ENCODE data around the gene ZFAND3.

Gene ZFAND3

DNA sequence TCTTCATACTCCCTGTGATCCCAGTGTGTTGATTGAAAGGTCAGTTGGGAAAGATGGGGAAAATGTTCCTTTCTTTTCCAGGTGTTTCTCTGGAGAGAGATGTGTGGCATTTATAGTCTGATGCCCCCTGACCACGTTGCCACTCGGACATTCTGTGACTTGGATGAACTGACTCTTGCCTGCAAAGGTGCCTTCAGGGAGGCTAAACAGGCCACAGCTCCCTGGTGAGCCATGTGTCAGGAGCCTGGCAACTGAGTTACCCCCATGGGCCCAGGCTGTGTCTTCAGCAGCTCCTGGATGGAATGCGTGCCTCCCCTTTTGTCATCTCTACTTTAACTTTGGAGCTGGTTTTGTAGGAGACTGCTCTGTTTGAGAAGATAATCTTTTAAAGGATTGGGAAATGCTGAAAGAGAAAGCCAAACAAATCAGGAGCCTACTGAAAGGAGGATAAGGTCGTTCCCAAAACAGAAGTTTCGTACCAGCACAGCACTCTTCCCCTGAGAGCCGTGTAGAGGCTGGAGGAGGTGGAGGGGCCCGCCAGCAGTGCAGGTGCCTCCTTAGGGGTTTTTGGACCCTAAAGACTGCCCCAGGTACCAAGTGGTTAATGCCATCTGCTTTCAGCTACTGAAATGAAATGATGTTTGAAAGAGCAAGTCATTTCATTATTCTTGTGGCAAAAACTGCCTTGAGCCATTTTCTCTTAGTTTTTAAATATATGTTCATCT is 322.8 kb downstream of the ZFAND3 start:
- DNase-seq: no peak

DNA sequence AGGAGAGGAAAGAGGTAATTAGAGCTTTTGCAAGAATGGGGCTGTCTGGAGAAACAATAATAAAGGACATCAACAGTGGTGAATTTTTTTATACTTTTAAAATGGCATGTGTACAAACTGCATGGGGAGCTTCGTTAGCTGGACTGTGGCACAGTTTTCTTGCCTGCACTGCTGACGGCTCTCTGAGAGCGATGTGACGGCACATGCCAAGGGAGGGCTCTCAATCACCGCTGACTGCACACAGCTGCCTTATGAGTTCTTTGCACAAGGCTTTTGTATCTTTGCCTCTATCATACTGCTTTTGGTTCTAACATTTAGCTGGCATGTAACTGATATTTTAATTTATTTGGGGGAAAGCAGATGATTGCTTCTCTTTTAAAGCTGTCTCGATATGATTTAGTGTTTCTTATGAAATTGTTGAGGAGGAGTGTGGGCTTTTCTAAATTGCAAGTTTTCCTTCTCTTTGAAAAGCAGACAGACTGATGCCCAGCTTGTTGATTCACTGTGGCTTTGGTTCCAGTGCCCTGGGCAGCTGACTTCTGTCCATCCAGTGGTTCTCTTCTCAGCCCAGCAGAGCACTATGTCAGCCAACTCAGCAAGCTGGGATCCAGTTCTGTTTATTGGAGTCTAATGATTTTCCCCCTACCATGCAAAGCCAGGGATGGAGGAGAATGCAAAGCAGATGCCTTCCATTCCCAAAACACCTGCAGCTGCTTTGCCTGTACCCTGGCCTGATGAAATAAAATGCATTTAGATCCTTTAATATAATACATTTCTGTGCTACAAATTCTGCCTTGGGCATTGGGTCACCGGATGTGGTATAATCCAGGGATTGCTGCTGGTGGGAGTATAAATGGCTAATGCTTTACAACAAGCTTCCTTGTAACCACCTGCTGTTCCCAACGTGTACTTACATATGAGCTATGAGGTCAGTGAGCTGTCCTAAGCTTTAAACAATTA is 323.9 kb downstream of the ZFAND3 start:
- no peak for DNase-seq

DNA sequence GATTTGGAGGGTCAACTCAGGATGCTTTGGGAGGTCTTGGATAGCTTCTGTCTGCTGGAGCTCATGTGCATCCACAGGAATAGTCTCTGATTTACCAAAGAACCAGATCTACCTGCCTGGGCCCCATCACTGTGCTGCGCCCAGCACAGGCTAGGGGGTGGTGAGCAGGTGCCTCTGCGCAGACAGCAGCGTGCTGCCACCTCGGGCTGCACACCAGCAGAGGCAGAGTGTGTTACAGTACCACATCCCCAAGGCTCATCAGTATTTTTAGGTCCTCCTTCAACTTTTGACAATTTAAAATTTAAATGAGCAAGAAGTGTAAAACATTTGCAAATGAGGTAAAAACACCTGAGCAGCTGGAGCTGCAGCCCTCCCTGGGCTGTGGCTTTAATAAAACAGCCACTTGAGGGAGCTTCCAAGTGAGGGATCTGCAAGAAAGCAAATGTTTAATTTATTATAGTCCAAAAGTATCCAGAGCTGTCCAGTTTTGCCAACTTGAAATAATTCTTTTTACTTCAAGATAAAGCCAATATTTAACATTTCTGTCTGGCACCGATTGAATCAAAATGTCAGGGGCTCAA is 324.9 kb downstream of the ZFAND3 start:
- no peak for DNase-seq

DNA sequence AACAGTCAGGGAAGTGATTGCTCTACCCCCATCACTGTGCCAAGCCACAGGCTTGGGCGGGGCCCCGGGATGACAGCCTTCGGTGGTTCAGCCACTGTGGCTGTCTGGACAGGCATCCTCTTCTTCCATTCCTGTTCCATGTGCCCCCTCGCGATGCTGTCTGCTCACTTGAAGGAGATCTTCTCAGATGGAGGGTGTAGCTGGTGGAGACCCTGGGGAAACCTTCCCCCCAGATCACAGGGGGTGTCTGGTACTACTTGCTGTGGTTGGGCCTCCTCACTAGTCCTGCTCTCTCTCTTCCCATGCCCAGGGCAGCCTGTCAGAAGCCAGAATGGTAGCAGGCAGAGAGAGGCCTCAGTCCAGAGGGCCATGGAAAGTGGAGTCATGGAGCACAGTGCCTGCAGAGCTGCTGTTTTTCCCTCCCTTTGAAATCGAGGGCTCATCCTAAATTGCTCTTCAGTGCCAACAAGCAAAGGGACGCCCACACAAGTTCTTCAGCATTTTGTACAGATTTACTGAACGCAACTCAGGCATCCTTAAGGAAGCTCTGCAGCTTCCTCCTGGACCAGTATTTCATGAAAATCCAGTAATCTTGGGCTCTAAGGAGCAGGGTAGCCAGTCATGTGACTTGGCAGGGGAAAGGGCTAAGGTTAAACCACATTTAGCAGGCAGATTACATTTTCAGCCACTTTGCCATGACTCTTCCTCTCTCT is 326.6 kb downstream of the ZFAND3 start:
- DNase-seq: no peak

DNA sequence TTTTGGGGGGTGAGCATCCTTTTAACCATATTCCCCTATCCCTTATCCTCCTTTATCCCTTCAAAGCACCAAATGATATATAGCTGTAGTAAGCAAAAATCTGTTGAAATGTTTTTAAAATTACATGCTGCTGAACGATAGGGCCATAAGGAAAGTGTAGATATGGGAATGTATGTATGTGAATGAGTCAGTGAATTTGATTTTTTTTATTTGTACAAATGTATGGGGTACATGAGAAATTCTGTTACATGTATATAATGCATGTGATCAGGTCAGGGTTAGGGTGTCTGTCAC is 327.2 kb downstream of the ZFAND3 start:
- no peak for DNase-seq

DNA sequence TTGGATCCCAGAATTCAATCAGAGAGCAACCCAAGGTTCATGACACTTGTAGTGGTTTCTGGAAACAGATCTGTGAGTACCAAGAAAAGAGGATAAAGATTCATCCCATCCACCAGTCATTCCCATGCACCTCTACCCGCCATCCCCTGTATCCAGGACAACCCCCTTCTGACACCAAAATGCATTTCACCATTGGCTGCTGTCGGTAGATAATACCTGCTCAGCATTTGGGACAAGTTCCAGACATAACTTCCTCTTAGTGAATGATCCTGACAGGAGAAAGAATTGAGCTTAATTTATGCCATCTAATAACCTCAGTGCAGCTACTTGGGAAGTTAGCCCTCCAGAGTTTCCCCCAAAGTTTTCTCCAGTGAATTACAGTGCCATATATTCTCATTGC is 329.1 kb downstream of the ZFAND3 start:
- no peak for DNase-seq

DNA sequence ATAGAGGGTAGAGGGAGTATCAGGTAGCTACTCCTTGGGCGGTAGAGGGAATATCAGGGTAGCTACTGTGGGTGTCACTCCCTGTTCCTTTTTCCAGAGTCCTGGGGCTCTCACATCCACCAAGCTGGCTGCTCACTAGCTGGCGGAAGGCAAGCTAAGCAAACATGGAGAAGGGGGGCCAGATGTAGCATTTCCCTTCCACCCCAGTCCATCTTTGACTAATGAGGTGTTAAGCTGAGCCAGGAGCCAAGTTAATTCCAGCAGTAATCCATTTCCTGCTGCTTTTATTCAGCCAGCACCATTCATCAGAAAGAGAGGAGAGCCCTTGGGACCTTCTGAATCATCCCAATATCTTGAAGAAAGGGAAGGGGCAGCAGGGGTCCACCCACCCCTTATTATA is 330.0 kb downstream of the ZFAND3 start:
- no peak for DNase-seq

DNA sequence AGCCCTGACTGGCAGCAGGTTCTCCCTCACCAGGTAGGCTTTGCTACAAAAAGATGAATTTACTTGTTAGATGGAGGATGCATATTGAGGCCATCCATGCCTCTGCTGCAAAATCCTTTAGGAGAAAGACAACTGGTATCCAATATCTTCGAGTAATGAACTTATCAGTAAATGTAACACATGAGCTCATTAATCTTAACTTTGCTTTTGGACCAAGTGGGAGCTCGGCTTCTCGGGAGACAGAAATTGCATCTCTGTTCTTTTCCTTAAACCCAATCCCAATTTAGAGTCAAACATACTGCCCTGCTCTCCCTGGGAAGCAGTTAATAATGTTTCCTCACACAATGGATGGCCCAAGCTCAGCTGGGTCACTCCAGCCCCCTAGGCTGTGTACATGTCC is 330.5 kb downstream of the ZFAND3 start:
- no peak for DNase-seq

DNA sequence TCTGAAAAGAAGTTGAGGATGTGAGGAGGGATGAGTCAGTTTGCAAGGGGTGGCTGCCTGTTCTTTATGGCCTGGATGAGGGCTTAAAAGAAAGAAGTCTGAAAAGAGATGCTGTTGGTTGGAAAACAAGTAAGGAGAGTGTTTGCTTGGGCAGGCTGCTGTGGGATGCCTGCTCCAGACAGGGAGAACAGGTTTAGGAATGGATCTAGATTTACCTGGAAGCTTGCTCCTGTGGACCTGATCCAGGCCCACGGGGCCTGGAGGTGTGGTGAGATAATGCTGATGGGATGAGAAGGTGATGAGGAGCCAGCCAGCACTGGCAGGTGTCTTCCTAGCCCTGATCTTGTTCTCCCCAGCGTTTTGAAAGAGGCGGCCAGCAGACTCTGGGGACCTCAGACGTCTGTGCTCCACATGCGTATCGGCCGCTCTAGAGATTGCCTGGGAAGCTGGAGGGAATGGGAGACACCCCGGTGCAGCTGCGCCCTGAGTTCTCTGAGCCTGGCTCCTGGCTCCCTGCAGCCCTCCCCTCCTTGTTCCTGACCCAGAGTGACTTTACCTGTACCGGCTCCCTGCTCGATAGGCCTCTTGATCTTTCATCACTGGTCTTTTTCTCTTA is 331.3 kb downstream of the ZFAND3 start:
- no peak for DNase-seq

DNA sequence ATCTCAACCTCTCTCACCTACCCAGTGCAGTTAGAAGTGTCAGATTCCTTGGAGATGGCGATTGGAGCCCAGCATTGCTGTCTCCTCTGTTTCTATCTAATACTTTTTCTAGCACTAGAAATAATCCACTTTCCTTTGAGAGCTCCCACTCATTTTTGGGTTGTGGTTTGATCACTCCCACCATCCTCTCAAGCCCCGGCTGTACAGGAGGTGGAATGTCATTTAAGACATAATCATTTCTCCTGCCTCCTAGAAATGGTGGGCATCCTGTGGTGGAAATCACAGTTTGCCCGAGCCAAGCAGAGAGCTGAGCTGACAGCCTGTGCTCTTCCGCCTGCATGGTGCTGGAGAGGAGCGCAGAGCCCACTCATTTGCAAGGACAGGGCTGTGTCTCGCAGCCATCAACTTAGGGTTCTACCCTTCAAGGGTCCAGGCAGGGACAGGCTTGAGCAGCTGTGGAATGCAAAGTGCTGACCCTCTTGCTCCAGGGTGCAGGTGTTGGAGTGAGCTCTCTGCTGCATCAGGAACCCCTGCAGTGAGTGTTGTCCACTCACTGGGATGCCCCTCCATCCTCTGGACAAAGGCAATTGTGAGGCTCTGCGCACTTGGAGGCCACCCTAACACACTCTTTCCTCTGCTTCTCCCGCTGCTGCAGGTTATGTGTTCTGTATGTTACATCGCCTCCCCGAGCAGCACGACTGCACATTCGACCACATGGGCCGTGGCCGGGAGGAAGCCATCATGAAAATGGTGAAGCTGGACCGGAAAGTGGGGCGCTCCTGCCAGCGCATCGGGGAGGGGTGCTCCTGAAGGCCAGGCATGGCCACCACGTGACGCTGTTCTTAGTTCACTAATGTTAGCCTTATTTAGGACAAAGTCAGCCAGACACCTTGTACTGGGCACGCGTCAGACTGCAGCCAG is 332.3 kb downstream of the ZFAND3 start:
- no peak for DNase-seq

DNA sequence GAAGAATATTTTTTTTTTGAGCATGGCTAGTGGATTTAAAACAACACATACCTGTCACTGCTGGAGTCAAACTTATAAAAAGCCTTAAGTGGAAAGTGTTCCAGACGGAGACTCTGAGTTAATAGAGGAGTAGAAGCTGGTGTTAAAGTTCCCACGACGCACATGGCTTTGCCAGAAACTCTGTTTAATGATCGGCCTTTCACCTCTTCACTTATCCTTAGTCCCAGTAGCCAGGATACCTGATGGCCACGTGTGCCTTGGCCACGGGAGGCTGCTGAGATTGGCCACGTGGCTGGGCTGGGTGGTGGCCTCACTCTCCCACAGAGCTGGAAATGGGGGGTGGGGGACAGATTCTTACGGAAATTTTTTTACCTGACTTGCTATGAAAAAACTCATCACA is 333.1 kb downstream of the ZFAND3 start:
- DNase-seq: no peak

DNA sequence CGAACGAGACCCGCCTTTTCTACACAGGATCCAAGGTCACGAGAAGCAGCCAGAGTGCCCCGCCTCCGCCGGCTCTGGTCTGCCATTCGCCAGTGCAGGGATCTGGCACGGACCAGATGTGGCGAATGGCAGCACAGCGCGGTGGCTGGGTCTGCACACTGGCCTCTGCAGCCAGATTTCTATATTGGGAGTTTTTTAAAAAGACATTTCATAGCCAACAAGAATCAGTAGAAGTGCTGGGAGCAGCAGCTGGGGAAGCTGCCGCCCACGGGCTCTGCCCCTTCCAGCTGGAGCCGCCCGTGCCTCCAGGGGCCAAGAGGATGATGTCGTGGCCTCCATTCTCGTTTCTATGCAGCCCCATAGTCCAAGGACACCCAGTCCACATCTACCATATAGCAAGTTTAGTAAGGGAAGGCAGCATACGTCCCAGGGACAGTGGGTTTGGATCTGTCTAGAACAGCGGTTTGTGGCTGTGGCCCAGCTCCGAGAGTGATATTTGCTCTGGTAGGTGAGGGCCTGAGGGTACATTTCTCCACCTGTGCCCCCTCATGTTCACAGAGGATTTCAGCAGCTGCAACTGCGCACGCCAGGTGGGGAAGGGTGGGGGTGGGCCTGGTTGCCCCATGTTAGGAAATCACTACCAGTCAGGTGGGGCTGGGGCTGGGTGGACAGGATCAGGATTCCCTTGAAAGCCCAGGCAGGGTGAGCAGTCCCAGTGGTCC is 333.7 kb downstream of the ZFAND3 start:
- no peak for DNase-seq

DNA sequence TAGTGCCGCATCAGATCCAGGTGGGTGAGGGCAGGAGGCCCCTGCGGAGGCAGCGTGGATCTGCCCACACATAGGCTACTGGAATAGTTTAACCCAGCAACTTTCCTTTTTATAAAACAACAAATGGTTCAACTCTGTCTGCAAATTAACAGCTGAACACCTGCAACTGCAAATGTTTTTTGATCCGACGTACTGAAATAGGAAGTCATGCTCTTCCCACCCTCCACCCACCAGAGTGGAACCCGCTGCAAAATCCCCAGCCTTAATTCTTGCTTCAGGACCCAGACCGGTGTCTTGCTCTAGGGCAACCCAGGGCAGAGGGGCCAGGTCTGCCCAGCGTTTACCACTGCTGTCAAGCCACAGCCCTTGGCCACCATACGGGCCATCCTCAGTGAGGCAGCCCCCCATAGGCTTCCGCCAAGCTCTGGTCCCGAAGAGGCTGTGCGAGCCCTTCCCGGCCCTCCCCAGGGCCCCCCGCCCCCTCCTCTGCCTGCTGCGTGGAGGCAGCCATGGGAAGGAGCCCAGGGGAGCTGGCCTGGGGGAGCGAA is 334.3 kb downstream of the ZFAND3 start:
- no peak for DNase-seq

DNA sequence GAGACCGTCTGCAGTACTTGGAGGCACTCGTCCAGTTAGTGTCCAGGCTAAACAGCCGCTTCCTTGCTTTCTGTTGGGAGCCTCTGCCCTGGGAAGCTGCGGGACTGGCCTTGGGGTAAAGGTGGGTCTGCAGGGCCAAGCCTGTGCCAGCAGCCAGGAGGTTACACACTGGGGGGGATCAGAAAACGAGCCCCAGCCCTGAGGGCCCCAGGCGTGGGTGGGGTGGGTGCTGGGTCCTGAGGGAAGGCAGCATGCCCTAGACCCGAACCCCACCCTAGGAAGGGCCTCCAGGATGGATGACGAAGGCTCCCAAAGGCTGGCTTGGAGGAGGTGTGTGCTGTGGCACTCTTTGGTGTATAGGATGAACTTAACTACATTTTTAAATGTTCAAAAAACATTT is 335.2 kb downstream of the ZFAND3 start:
- no peak for DNase-seq

DNA sequence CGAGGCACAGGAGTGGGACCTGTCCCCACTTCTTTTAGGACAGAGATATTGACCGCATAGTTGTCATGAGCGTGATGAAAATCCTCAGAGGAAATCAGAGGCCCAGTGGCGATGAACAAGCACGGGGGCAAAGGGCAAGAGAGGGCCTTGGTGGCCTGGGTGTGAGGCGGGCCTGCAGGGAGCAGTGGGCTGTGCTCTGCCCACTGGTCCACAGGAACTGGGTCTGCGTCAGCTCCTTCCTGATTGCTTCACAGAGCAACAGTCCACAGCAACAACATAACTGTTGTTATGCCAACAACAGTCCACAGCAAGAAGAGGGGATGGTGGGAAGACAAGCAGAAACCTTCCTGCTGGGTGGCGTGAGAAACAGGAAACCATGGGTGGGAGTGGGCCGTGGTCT is 335.6 kb downstream of the ZFAND3 start:
- DNase-seq: no peak

DNA sequence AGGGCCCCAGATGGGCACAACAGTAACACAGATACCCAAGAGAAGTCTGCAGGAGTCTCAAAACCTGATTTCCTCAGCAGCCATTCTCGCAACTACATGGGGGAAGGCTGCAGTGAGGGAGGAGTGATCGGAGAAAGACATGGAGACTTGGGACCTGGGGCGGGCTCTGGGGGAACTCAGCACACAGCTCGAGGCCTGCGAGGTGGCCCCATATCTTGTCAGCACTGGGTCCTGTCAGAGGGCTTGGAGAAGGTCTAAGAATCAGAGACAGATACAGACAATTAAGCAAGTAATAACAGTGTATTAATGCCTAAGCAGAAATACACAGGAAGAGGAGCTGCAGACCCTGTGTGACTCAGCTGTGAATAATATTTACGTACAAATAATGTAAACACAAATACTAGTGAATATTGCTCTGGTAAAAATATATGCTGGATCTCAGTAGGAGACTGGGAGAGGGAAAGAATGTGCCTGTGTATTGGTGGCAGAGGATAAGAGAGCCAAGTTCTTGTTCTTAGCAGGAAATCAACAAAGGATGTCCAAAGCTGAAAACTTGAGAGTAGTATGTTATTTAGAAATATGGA is 336.2 kb downstream of the ZFAND3 start:
- no peak for DNase-seq

DNA sequence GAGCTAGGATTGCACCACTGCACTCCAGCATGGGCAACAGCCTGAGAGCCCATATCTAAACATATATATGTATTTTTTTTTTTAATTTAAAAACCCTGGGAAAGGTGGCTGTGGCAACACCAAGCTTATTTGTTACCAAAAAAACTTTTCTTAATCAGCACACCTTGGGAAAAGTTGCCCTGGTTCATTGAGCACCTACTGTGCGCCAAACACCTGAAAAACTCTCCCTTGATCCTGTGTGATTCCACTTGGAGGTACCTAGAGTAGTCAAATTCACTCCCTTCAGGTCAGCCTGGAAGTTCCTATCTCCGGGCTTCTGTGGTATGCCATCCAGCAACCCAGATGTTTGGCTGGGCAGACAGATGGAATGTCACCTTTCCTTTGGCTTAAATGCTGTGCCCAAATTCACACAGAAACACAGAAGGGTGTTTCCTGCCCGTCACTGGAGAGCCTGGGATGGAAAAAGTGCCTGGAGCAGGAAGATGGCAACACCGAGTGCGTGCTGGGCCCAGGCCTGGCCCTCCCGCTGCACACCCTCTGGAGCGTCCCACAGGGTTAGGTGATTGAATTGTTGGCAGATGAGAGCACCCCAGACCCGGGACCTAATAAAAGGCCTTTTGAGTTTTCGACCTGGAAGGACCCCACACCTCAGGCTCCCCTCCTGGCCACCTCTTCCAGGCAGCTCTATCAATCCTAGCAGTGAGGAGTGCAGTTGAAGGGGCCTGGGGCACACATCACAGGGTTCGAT is 337.5 kb downstream of the ZFAND3 start:
- DNase-seq: no peak

DNA sequence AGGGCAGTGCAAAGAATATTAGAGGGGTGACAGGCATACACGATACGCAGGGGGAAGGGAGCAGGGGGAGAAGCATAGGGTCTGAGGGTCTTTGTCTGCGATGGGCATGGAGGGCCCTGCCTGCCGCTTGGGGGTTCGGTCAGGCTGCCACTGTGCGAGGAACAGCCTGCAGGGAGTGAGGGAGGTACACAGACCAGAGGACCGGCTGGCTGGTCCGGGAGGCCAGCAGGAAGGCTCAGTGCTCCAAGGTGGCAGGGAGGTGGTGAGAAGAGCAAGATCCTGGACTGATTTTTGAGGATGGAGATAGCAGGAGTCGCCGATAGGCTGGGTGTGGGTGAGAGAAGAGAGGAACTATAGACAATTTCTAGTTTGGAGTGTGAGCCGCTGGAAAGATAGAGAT is 338.4 kb downstream of the ZFAND3 start:
- DNase-seq: no peak

DNA sequence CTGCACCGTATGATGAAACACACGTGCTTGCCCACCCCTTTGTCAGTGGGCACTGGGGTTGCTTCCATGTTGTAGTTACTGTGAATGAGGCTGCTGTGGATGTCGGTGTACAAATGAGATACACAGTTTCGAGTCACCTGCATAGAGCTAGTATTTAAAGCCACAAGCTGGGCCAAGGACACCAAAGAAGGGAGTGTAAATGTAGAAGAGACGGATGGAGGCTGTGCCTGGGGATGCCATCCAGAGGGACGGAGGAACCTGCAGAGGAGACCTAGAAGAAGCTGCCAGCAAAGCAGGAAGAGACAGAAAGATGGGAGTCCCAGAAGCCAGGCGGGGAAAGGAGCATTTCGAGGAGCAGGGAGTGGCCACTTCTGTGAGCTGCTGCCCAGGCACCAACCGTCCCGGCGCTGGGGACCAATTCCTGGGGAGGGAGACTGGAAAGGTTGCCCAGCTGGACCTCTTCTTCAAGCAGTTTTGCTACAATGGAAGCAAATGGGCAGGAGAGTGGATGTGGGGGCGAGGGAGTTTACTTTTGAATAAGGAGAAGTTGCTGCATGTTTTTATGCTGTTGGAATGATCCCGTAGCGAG is 339.3 kb downstream of the ZFAND3 start:
- DNase-seq: no peak

Data from activated CD4-positive, alpha-beta T cell treated with anti-CD3 and anti-CD28 coated beads for 1 hour (primary cell).